Lung (tissue), 12 donors: ENCODE measurements around the gene ANP32B. TPM values are rescaled to one million over a fixed set of nuclear protein-coding genes. Genes with fewer than 3 reads are reported as not detected.
"Not testable (repeated sequence)": the region's sequence is repeated elsewhere in the genome, so short reads cannot be mapped to it uniquely, and the experiment has no call there.

Experiments used
- ATAC-seq: fragments of 200-7000 bp; cut with Tn5 transposase; one replicate; pipeline ENCODE4 v1.9.1; 2020; ENCODE audit warnings: moderate number of reproducible peaks; ENCODE audit not compliant: insufficient read depth, low FRiP score
- DNase-seq, 3 donors: peaks; one replicate each; pipeline ENCODE4 v3.0.0-alpha.2; 2013 to 2017
- H3K27ac ChIP-seq, 2 donors: one replicate each; pipeline ENCODE4 v1.5.1; 2013; ENCODE audit warnings: mild to moderate bottlenecking in 2 of 2, moderate library complexity in 2 of 2, control low read depth in 1 of 2, inconsistent platforms in 1 of 2, low read depth in 1 of 2, low read length in 1 of 2
- H3K27me3 ChIP-seq, 3 donors: one replicate each; pipeline ENCODE4 v1.5.1; 2013; ENCODE audit warnings: low read length in 2 of 3; ENCODE audit not compliant: control insufficient read depth in 3 of 3, insufficient read depth in 3 of 3
- H3K36me3 ChIP-seq, 4 donors: one replicate each; pipeline ENCODE4 v1.5.1; 2013; ENCODE audit warnings: low read length in 4 of 4, mild to moderate bottlenecking in 1 of 4, moderate library complexity in 1 of 4; ENCODE audit not compliant: control insufficient read depth in 4 of 4, insufficient read depth in 4 of 4
- H3K4me1 ChIP-seq, 5 donors: one replicate each; pipeline ENCODE4 v1.5.1; 2013; ENCODE audit warnings: low read length in 5 of 5, mild to moderate bottlenecking in 2 of 5, moderate library complexity in 1 of 5; ENCODE audit not compliant: control insufficient read depth in 5 of 5, insufficient read depth in 5 of 5
- H3K4me3 ChIP-seq: one replicate; pipeline ENCODE4 v1.5.1; 2013; ENCODE audit warnings: mild to moderate bottlenecking, control low read depth, moderate library complexity
- H3K9ac ChIP-seq, 2 donors: one replicate each; pipeline ENCODE4 v1.5.1; 2013; ENCODE audit warnings: low read length in 2 of 2, control low read depth in 1 of 2; ENCODE audit not compliant: insufficient read depth in 1 of 2
- H3K9me3 ChIP-seq, 4 donors: one replicate each; pipeline ENCODE4 v1.5.1; 2013; ENCODE audit warnings: low read length in 3 of 4, mild to moderate bottlenecking in 1 of 4, moderate library complexity in 1 of 4; ENCODE audit not compliant: control insufficient read depth in 4 of 4, insufficient read depth in 3 of 4
- CTCF ChIP-seq: IDR thresholded peaks from 2 replicates; pipeline ENCODE4 v1.5.1; 2012; ENCODE audit warnings: mild to moderate bottlenecking; ENCODE audit errors: control extremely low read depth, extremely low read depth
- WGBS, 2 donors: extraction: QIAGEN DNeasy Blood & Tissue Kit; methylation state at CpG; one replicate each; pipeline ENCODE4 v1.1.7; 2013; 5-methylcytosine and 5-hydroxymethylcytosine counted together
- polyA plus RNA-seq, 2 donors: library from polyadenylated mRNA; stranded (reverse); fragments of 200-250 nt; gene quantifications; one replicate each; pipeline ENCODE4 v1.2.1, GENCODE V29; 2013
- total RNA-seq, 2 donors: library from RNA; depleted of rRNA in 1 of 2; stranded (reverse); fragments of >200 nt in 1 of 2; gene quantifications; one replicate each; pipeline ENCODE4 v1.2.1, GENCODE V29; 2014 to 2021
- donor health status: control.
- donor health status: control.
- donor health status: Bipolar disorder and iron deficiency.
- donor health status: healthy.
- donor health status: DM: yes; HTN: yes; CAD: no.

Gene ANP32B
- total and polyA plus RNA-seq, 4 donors = 45.4 to 152 (median 103) TPM

GRCh38 chr9:97972753-97973152 lies 10.4 kb upstream of the ANP32B start:
- H3K36me3 ChIP-seq = no peaks in the 10 kb centered on the region
- no peaks in the 10 kb centered on the region for H3K9me3 ChIP-seq
- no peak overlapping the region for H3K27ac ChIP-seq
- H3K4me1 ChIP-seq = no peaks in the 10 kb centered on the region
- TF ChIP-seq CTCF = no peak
- ATAC-seq (no peak), DNase-seq (no peak)
- no peak overlapping the region for H3K4me3 ChIP-seq
- H3K27me3 ChIP-seq = no peaks in the 10 kb centered on the region
- 82 to 84% methylated on average over 4 of the region's 4 CpGs for WGBS, 2 donors
- H3K9ac ChIP-seq = no peak overlapping the region

GRCh38 chr9:97975376-97975775 lies 7.8 kb upstream of the ANP32B start:
- Histone ChIP-seq H3K36me3 (no peaks in the 10 kb centered on the region), H3K4me3 (no peak overlapping the region), H3K27me3 (no peaks in the 10 kb centered on the region), H3K9me3 (no peaks in the 10 kb centered on the region), H3K27ac (no peak overlapping the region), H3K9ac (no peak overlapping the region), H3K4me1 (no peaks in the 10 kb centered on the region)
- ATAC-seq = no peak
- no peak for DNase-seq
- TF ChIP-seq CTCF = no peak
- 52 to 72% methylated on average over 1 of the region's 1 CpG for WGBS, 2 donors

GRCh38 chr9:97976633-97977032 lies 6.5 kb upstream of the ANP32B start:
- DNase-seq, H3K4me3 ChIP-seq, H3K36me3 ChIP-seq, H3K9me3 ChIP-seq, H3K4me1 ChIP-seq, H3K27me3 ChIP-seq, ATAC-seq, H3K9ac ChIP-seq, H3K27ac ChIP-seq: not testable (repeated sequence)
- WGBS, 2 donors = 91 to 93% methylated on average over 10 of the region's 10 CpGs

GRCh38 chr9:97978371-97979130 lies 4.6 kb upstream of the ANP32B start:
- Histone ChIP-seq H3K27ac (no peak overlapping the region), H3K27me3 (no peaks in the 10 kb centered on the region), H3K9me3 (no peaks in the 10 kb centered on the region), H3K4me1 (peaks cover 0 to 3% (median 0%) of the 10 kb centered on the region in 5 donors), H3K9ac (no peak overlapping the region), H3K4me3 (no peak overlapping the region), H3K36me3 (no peaks in the 10 kb centered on the region)
- DNase-seq = no peak
- 92 to 95% methylated on average over 3 of the region's 3 CpGs for WGBS, 2 donors
- no peak for ATAC-seq
- TF ChIP-seq CTCF = no peak
